OCI-LY3 (cell line): Measurements from ENCODE around the gene SLC36A2.

Experiments used
- EZH2phosphoT487 ChIP-seq: fragments of 200-600 bp; shearing (Covaris generic); IDR thresholded peaks from 2 replicates; pipeline ENCODE4 v1.6.1; 2018; ENCODE audit warnings: antibody characterized with exemption, mixed run types, low read depth
- TF ChIP-seq, protein P1 (sequence below): fragments of 200-600, 300-600 bp; sonication (generic); IDR thresholded peaks from 2 replicates; pipeline ENCODE4 v1.5.1; 2014; ENCODE audit warnings: antibody characterized with exemption, low read length, low read depth

DNA sequence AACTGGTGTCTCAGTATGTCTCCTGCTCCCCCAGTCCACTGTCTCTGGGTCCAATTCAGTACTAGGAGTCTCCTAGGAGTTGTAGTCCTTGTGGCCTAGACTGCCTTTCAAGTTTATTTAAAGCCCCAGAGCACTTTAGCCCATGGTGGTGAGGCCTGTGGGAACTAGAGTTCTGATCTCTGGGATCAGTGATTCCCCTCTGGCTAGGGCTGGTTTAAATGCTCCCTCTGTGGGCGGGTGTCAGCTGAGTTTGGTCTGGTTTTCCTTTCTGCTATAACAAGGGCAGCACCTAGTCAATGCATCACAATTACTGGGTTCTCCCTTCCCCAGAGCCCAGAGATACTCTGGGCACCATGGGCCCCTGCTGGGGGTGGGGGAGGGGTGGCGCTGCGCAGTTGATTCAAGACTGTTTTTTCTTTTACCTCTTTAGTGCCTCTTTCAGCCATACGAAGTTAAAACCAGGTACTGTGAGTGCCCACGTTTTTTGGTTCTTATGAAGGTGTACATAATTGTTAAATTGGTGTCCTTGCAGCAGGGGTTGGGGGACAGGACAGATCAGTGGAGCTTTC is 34.5 kb downstream of the SLC36A2 start:
- TF ChIP-seq, protein P1, sequence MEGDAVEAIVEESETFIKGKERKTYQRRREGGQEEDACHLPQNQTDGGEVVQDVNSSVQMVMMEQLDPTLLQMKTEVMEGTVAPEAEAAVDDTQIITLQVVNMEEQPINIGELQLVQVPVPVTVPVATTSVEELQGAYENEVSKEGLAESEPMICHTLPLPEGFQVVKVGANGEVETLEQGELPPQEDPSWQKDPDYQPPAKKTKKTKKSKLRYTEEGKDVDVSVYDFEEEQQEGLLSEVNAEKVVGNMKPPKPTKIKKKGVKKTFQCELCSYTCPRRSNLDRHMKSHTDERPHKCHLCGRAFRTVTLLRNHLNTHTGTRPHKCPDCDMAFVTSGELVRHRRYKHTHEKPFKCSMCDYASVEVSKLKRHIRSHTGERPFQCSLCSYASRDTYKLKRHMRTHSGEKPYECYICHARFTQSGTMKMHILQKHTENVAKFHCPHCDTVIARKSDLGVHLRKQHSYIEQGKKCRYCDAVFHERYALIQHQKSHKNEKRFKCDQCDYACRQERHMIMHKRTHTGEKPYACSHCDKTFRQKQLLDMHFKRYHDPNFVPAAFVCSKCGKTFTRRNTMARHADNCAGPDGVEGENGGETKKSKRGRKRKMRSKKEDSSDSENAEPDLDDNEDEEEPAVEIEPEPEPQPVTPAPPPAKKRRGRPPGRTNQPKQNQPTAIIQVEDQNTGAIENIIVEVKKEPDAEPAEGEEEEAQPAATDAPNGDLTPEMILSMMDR, result no peak
- TF ChIP-seq EZH2phosphoT487, result no peak
